GM23248 (cell line): Measurements from ENCODE around the gene RIPK3. TPM values are rescaled to one million over a fixed set of nuclear protein-coding genes. Genes with fewer than 3 reads are reported as not detected.
"Not testable (repeated sequence)": the region's sequence is repeated elsewhere in the genome, so short reads cannot be mapped to it uniquely, and the experiment has no call there.

Experiments
- DNase-seq: peaks from one replicate; pipeline ENCODE4 v3.0.0-alpha.2; 2015
- H2AFZ ChIP-seq: fragments of 200-600 bp; sonication (generic); 2 replicates; pipeline ENCODE4 v1.6.1; 2016; ENCODE audit warnings: antibody characterized with exemption
- H3F3A ChIP-seq: fragments of 200-600 bp; sonication (generic); 2 replicates; pipeline ENCODE4 v1.6.1; 2016; ENCODE audit warnings: mild to moderate bottlenecking, antibody characterized with exemption, mixed run types; ENCODE audit not compliant: insufficient read depth
- H3K27ac ChIP-seq: fragments of 200-600 bp; sonication (generic); 2 replicates; pipeline ENCODE4 v1.5.1; 2016; ENCODE audit warnings: mild to moderate bottlenecking
- H3K27me3 ChIP-seq: fragments of 200-600 bp; sonication (generic); replicated peaks from 2 replicates; pipeline ENCODE4 v1.6.1; 2016; ENCODE audit warnings: mild to moderate bottlenecking; ENCODE audit not compliant: insufficient read depth
- H3K36me3 ChIP-seq: fragments of 200-600 bp; sonication (generic); 2 replicates; pipeline ENCODE4 v1.6.1; 2016; ENCODE audit warnings: low read depth, mild to moderate bottlenecking
- H3K4me1 ChIP-seq: fragments of 200-600 bp; sonication (generic); 2 replicates; pipeline ENCODE4 v1.6.1; 2016; ENCODE audit warnings: mild to moderate bottlenecking; ENCODE audit not compliant: insufficient read depth
- H3K4me2 ChIP-seq: fragments of 200-600 bp; sonication (generic); one replicate; pipeline ENCODE4 v1.6.1; 2016; ENCODE audit warnings: mild to moderate bottlenecking; ENCODE audit not compliant: unreplicated experiment
- H3K4me3 ChIP-seq: fragments of 200-600 bp; sonication (generic); 2 replicates; pipeline ENCODE4 v1.5.1; 2016; ENCODE audit warnings: mild to moderate bottlenecking
- H3K79me2 ChIP-seq: fragments of 200-600 bp; sonication (generic); 2 replicates; pipeline ENCODE4 v1.6.1; 2016; ENCODE audit warnings: mild to moderate bottlenecking; ENCODE audit not compliant: insufficient read depth
- H3K9ac ChIP-seq: fragments of 200-600 bp; sonication (generic); 2 replicates; pipeline ENCODE4 v1.6.1; 2016; ENCODE audit warnings: mild to moderate bottlenecking
- H3K9me2 ChIP-seq: fragments of 200-600 bp; sonication (generic); 2 replicates; pipeline ENCODE4 v1.6.1; 2016; ENCODE audit warnings: mixed run types, mild to moderate bottlenecking, moderate library complexity; ENCODE audit not compliant: insufficient read depth
- H3K9me3 ChIP-seq: fragments of 200-600 bp; sonication (generic); one replicate; pipeline ENCODE4 v1.6.1; 2017; ENCODE audit warnings: low read depth
- H4K20me1 ChIP-seq: fragments of 200-600 bp; sonication (generic); 2 replicates; pipeline ENCODE4 v1.6.0; 2016; ENCODE audit not compliant: insufficient read depth
- EZH2 ChIP-seq: fragments of 200-600 bp; sonication (generic); IDR thresholded peaks from 2 replicates; pipeline ENCODE4 v1.6.1; 2018; ENCODE audit warnings: antibody characterized with exemption, mild to moderate bottlenecking; ENCODE audit not compliant: insufficient read depth, poor library complexity, severe bottlenecking
- EZH2phosphoT487 ChIP-seq: fragments of 200-600 bp; sonication (generic); IDR thresholded peaks from 2 replicates; pipeline ENCODE4 v1.6.1; 2018; ENCODE audit warnings: antibody characterized with exemption, moderate library complexity, mild to moderate bottlenecking, low read depth; ENCODE audit not compliant: insufficient read depth
- WGBS, 2 experiments: methylation state at CpG; one replicate each; pipeline ENCODE4 v1.1.6; 2015 to 2017; ENCODE audit warnings: low lambda C conversion rate in 2 of 2, low coverage in 1 of 2; ENCODE audit errors: missing lambda C conversion rate in 2 of 2; 5-methylcytosine and 5-hydroxymethylcytosine counted together
- in situ Hi-C: fragments of 300-500 bp; cut with MboI; formaldehyde crosslinking; loops from 2 replicates; pipeline ENCODE4 v1.15.0; 2020
- polyA plus RNA-seq: library from polyadenylated mRNA; unstranded; fragments of >200 nt; fragmentation: Nextera tagmentation; extraction: Ambion mirVana; gene quantifications from 2 replicates; pipeline ENCODE4 v1.2.1, GENCODE V29; 2016
- total RNA-seq: library from RNA; depleted of rRNA; stranded (reverse); fragments of >200 nt; shearing (Covaris generic); gene quantifications from 2 replicates; pipeline ENCODE4 v1.2.3, GENCODE V29; 2014

RIPK3 gene
- total and polyA plus RNA-seq, 2 experiments from 2014 or later = 2.2 to 5.1 TPM

DNA sequence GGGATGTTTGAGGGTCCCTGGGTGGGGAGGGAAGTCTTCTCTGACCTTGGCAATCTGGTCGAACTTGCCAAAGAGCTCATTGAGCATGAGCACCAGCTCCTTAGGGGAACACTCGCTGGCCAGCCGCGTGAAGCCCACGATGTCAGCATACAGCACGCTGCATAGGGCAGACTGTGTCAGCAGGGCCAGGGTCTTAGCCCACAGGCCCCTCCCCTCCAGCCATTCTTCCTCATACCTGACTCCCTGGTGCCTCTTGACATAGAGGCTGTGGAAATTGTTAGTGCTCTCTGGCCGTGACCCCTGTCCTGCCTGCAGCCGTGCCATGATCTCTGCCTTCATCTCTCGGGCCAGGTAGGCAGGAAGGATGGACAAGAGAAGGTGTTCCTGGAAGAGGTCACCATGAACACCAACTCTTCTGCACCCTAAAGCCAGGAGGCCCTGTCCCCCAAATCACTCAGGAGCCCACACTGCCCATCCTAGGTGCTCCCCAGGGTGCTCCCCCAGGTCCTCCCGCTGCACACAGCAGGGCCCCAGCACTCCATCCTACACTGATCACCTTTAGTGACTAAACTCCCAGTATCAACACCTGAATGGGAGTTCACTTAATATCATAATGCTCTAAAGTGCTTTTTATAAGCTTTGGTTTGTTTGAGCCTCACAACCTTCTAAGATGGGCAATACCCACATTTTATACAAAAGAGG lies 8.7 kb downstream of the RIPK3 start:
- Histone ChIP-seq H3K27me3 (no peaks in the 10 kb centered on the region), H3K79me2 (no peaks in the 10 kb centered on the region), H3K27ac (no peak overlapping the region), H3K9ac (no peak overlapping the region), H3K4me3 (no peak overlapping the region), H3K9me2 (no peaks in the 10 kb centered on the region), H3F3A (no peaks in the 10 kb centered on the region), H2AFZ (no peak overlapping the region), H3K36me3 (no peaks in the 10 kb centered on the region), H3K9me3 (no peaks in the 10 kb centered on the region), H3K4me1 (peaks cover 7% of the 10 kb centered on the region; the same call in 1 of the 2 replicates), H4K20me1 (no peaks in the 10 kb centered on the region), H3K4me2 (no peak overlapping the region)
- WGBS, 2 experiments = 90 to 92% methylated on average over 10 of the region's 10 CpGs
- in situ Hi-C loops = no loop called here
- TF ChIP-seq EZH2phosphoT487 = no peak
- no peak for TF ChIP-seq EZH2
- no peak for DNase-seq

DNA sequence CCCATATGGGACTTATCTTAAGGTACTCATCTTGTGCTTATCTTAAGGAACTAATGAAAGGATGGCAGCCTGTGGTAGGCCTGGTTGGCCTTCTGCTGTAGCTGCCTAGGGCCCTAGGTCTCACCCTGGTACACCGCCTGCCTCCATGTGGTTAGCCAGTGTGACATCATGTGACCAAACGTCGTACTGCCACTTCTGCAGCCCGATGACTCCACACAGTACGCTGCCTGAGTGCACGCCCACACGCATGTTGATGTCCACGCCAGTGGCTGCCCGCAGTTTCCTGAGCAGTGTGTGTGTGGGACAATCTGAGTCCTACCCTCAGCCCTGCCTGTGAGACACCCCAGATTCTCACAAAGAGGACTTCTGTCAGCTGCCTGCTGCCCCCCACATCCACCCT lies 10.1 kb downstream of the RIPK3 start:
- no peaks in the 10 kb centered on the region for H3K9me3 ChIP-seq
- peak; percentile 47 for DNase-seq
- no peaks in the 10 kb centered on the region for H3K36me3 ChIP-seq
- H2AFZ ChIP-seq = no peak overlapping the region
- H3K9ac ChIP-seq = no peak overlapping the region
- peaks cover 7% of the 10 kb centered on the region; the same call in 1 of the 2 replicates for H3K4me1 ChIP-seq
- H3K9me2 ChIP-seq = no peaks in the 10 kb centered on the region
- in situ Hi-C loops = no loop called here
- no peak overlapping the region for H3K4me3 ChIP-seq
- H4K20me1 ChIP-seq = no peaks in the 10 kb centered on the region
- WGBS, 2 experiments = 63 to 76% methylated on average over 9 of the region's 9 CpGs
- H3K4me2 ChIP-seq = no peak overlapping the region
- H3K79me2 ChIP-seq = no peaks in the 10 kb centered on the region
- H3K27me3 ChIP-seq = no peaks in the 10 kb centered on the region
- TF ChIP-seq EZH2phosphoT487 (no peak), EZH2 (no peak)
- no peaks in the 10 kb centered on the region for H3F3A ChIP-seq
- H3K27ac ChIP-seq = no peak overlapping the region

DNA sequence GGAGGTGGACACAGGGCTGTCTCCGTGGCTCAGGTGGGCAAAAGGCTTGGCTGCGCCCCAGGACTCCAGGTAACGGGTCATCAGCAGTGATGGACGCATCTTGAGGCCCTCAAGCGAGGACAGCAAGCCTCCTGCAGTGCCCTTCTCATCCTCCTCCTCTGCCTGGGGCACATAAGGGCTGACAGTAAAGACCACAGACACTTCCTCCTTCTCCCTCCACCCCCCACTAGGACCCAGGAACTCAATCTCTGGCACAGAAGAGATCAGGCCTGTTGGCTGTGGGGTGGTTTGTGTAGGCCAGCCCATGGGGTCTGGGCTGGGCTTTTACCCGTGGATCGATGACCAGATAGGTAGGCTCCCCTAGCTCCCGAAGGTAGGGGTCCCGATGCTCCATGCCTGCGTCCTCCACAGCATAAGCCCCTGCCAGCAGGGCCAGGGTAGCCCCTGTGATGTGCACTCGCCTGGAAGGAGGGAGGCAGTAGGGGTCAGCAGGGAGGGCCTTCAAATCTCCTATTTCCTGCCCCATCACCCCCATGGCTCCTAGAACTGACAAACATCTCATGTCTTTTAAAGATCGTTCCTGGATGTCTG lies 10.6 kb downstream of the RIPK3 start:
- H2AFZ ChIP-seq = no peak overlapping the region
- no peak overlapping the region for H3K27ac ChIP-seq
- no peaks in the 10 kb centered on the region for H3K9me2 ChIP-seq
- WGBS, 2 experiments = 76 to 82% methylated on average over 12 of the region's 12 CpGs
- no peaks in the 10 kb centered on the region for H3K36me3 ChIP-seq
- no peaks in the 10 kb centered on the region for H3K27me3 ChIP-seq
- no peaks in the 10 kb centered on the region for H3K9me3 ChIP-seq
- TF ChIP-seq EZH2 (no peak), EZH2phosphoT487 (no peak)
- H3K9ac ChIP-seq = no peak overlapping the region
- H4K20me1 ChIP-seq = no peaks in the 10 kb centered on the region
- no peaks in the 10 kb centered on the region for H3K79me2 ChIP-seq
- H3K4me3 ChIP-seq = no peak overlapping the region
- no peak for DNase-seq
- peaks cover 5% of the 10 kb centered on the region; the same call in 1 of the 2 replicates for H3K4me1 ChIP-seq
- in situ Hi-C loops = no loop called here
- no peak overlapping the region for H3K4me2 ChIP-seq
- H3F3A ChIP-seq = no peaks in the 10 kb centered on the region

DNA sequence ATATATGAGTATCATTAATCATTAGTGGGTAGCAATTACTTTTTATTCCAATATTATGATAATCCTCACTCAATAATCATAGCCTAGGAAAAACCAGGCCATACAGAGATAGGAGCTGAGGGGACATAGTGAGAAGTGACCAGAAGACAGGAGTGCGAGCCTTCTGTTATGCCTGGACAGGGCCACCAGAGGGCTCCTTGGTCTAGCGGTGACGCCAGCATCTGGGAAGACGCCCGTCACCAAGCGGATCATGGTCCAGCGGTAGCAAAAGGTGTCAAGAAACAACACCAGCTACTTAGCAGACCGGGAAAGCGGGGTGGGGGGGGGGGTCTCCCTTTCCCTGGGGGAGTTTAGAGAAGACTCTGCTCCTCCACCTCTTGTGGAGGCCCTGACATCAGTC lies 11.9 kb downstream of the RIPK3 start:
- H3K4me3 ChIP-seq, H3K4me2 ChIP-seq, H3K9ac ChIP-seq, H3K36me3 ChIP-seq, H2AFZ ChIP-seq, H3K27me3 ChIP-seq, H3K79me2 ChIP-seq, H3K9me2 ChIP-seq, H3K4me1 ChIP-seq, H3K9me3 ChIP-seq, in situ Hi-C loops, H3F3A ChIP-seq, H3K27ac ChIP-seq, H4K20me1 ChIP-seq: not testable (repeated sequence)
- WGBS, 2 experiments = 1 to 5% methylated on average over 9 of the region's 9 CpGs
- peak; percentile 45 for DNase-seq
